CD4-positive, alpha-beta memory T cell (primary cell): Measurements from ENCODE around the gene BASP1. TPM values are rescaled to one million over a fixed set of nuclear protein-coding genes. Genes with fewer than 3 reads are reported as not detected.

Experiments used
- CTCF ChIA-PET: fragments of 350-600 bp; sonication (Branson Sonifier 250); formaldehyde crosslinking; loops from one replicate; lab custom pipeline; 2021; ENCODE audit warnings: inconsistent platforms; ENCODE audit not compliant: partially characterized antibody; lab: Charles Lee
- POLR2A ChIA-PET: fragments of 350-600 bp; sonication (Branson Sonifier 250); formaldehyde crosslinking; loops from one replicate; lab custom pipeline; 2021; ENCODE audit not compliant: partially characterized antibody; lab: Charles Lee
- DNase-seq, 5 donors: peaks; one replicate each; pipeline versions ENCODE4 v3.0.0 to v3.0.0-alpha.2; 2020 to 2022; ENCODE audit warnings: mixed read lengths in 1 of 5
- H3K27ac ChIP-seq: one replicate; pipeline ENCODE4 v1.7.0; 2013; ENCODE audit warnings: low read depth, low read length
- H3K27me3 ChIP-seq: 2 replicates; pipeline ENCODE4 v1.7.0; 2013; ENCODE audit warnings: mild to moderate bottlenecking, low read length, moderate library complexity; ENCODE audit not compliant: insufficient read depth
- H3K36me3 ChIP-seq: 2 replicates; pipeline ENCODE4 v1.7.0; 2013; ENCODE audit warnings: mild to moderate bottlenecking, low read length, moderate library complexity; ENCODE audit not compliant: insufficient read depth
- H3K4me1 ChIP-seq: 2 replicates; pipeline ENCODE4 v1.7.0; 2013; ENCODE audit warnings: mild to moderate bottlenecking, low read length, moderate library complexity; ENCODE audit not compliant: insufficient read depth
- H3K4me3 ChIP-seq, 2 donors: one replicate each; pipeline ENCODE4 v1.7.0; 2013; ENCODE audit warnings: low read length in 2 of 2, mild to moderate bottlenecking in 1 of 2
- H3K9me3 ChIP-seq, 2 donors: one replicate each; pipeline ENCODE4 v1.7.0; 2013; ENCODE audit warnings: low read length in 2 of 2, control low read depth in 1 of 2; ENCODE audit not compliant: control insufficient read depth in 1 of 2
- H3K27ac Mint-ChIP-seq, 7 donors: one replicate each; pipeline ENCODE4 v1.8.0; 2020 to 2021; ENCODE audit warnings: mixed read lengths in 7 of 7, mild to moderate bottlenecking in 6 of 7, inconsistent platforms in 3 of 7, moderate library complexity in 3 of 7
- H3K27me3 Mint-ChIP-seq, 2 donors: one replicate each; pipeline ENCODE4 v1.8.0; 2020 to 2021; ENCODE audit warnings: mixed read lengths in 2 of 2
- H3K36me3 Mint-ChIP-seq, 2 donors: one replicate each; pipeline ENCODE4 v1.8.0; 2020 to 2021; ENCODE audit warnings: mixed read lengths in 2 of 2, inconsistent platforms in 1 of 2, mild to moderate bottlenecking in 1 of 2
- H3K4me1 Mint-ChIP-seq, 4 donors: one replicate each; pipeline ENCODE4 v1.8.0; 2020 to 2021; ENCODE audit warnings: mixed read lengths in 4 of 4, mild to moderate bottlenecking in 1 of 4
- H3K4me3 Mint-ChIP-seq, 8 donors: one replicate each; pipeline ENCODE4 v1.8.0; 2020 to 2021; ENCODE audit warnings: mixed read lengths in 8 of 8, mild to moderate bottlenecking in 7 of 8, moderate library complexity in 6 of 8, inconsistent platforms in 3 of 8
- H3K9me3 Mint-ChIP-seq, 8 donors: one replicate each; pipeline ENCODE4 v1.8.0; 2020 to 2021; ENCODE audit warnings: mixed read lengths in 8 of 8, mild to moderate bottlenecking in 5 of 8, inconsistent platforms in 3 of 8, moderate library complexity in 1 of 8
- intact Hi-C: fragments of 100-400 bp; cut with micrococcal nuclease; formaldehyde crosslinking; loops from one replicate; pipeline ENCODE4 v1.15.1; 2023
- polyA plus RNA-seq, 2 donors: library from polyadenylated mRNA; unstranded; fragments of 300-500 nt; fragmentation: Illumina TruSeq; gene quantifications; one replicate each; pipeline ENCODE4 v1.2.3, GENCODE V29; 2021
- total RNA-seq, 2 experiments: library from RNA; stranded (reverse); gene quantifications; one replicate each; pipeline ENCODE4 v1.2.3, GENCODE V29; 2021

Gene BASP1
- total and polyA plus RNA-seq, 4 experiments from 2014 or later, result 0.10 to 0.90 (median 0.74) TPM

GRCh38 chr5:17260549-17260948 lies 43.1 kb downstream of the BASP1 start:
- intact Hi-C loops, result no loop called here
- H3K4me3 ChIP-seq, result no peak overlapping the region
- no peaks in the 10 kb centered on the region for H3K27me3 ChIP-seq
- ChIA-PET POLR2A (no interaction called here), CTCF (no interaction called here)
- H3K9me3 ChIP-seq, result no peaks in the 10 kb centered on the region
- Mint-ChIP-seq H3K36me3 (no peaks in the 10 kb centered on the region), H3K27me3 (no peaks in the 10 kb centered on the region), H3K9me3 (peaks cover 0 to 8% (median 3%) of the 10 kb centered on the region in 8 donors), H3K4me3 (no peak overlapping the region), H3K4me1 (no peaks in the 10 kb centered on the region), H3K27ac (no peak overlapping the region)
- no peak for DNase-seq
- no peaks in the 10 kb centered on the region for H3K4me1 ChIP-seq
- no peak overlapping the region for H3K27ac ChIP-seq
- no peaks in the 10 kb centered on the region for H3K36me3 ChIP-seq

GRCh38 chr5:17261075-17261474 lies 43.6 kb downstream of the BASP1 start:
- H3K4me1 ChIP-seq, result no peaks in the 10 kb centered on the region
- H3K9me3 ChIP-seq, result no peaks in the 10 kb centered on the region
- POLR2A ChIA-PET, result no interaction called here
- no peaks in the 10 kb centered on the region for H3K36me3 ChIP-seq
- no peaks in the 10 kb centered on the region for H3K27me3 ChIP-seq
- H3K9me3 Mint-ChIP-seq, result peaks cover 0 to 8% (median 3%) of the 10 kb centered on the region in 8 donors
- no peak overlapping the region for H3K27ac ChIP-seq
- CTCF ChIA-PET, result no interaction called here
- no peaks in the 10 kb centered on the region for H3K27me3 Mint-ChIP-seq
- no peaks in the 10 kb centered on the region for H3K36me3 Mint-ChIP-seq
- intact Hi-C loops, result no loop called here
- DNase-seq, result no peak
- no peak overlapping the region for H3K4me3 Mint-ChIP-seq
- no peak overlapping the region for H3K27ac Mint-ChIP-seq
- no peaks in the 10 kb centered on the region for H3K4me1 Mint-ChIP-seq
- H3K4me3 ChIP-seq, result no peak overlapping the region

- no peaks in the 10 kb centered on the region for H3K36me3 Mint-ChIP-seq
- Histone ChIP-seq H3K4me1 (no peaks in the 10 kb centered on the region), H3K27me3 (no peaks in the 10 kb centered on the region), H3K27ac (no peak overlapping the region), H3K9me3 (no peaks in the 10 kb centered on the region), H3K4me3 (no peak overlapping the region), H3K36me3 (no peaks in the 10 kb centered on the region)
- POLR2A ChIA-PET, result no interaction called here
- CTCF ChIA-PET, result no interaction called here
- no peaks in the 10 kb centered on the region for H3K4me1 Mint-ChIP-seq
- no peak for DNase-seq
- intact Hi-C loops, result no loop called here
- no peaks in the 10 kb centered on the region for H3K27me3 Mint-ChIP-seq
- no peak overlapping the region for H3K4me3 Mint-ChIP-seq
- no peak overlapping the region for H3K27ac Mint-ChIP-seq
- peaks cover 0 to 6% (median 4%) of the 10 kb centered on the region in 8 donors for H3K9me3 Mint-ChIP-seq
Observed at GRCh38 chr5:17265041-17265440, 47.6 kb downstream of the BASP1 start.

DNA sequence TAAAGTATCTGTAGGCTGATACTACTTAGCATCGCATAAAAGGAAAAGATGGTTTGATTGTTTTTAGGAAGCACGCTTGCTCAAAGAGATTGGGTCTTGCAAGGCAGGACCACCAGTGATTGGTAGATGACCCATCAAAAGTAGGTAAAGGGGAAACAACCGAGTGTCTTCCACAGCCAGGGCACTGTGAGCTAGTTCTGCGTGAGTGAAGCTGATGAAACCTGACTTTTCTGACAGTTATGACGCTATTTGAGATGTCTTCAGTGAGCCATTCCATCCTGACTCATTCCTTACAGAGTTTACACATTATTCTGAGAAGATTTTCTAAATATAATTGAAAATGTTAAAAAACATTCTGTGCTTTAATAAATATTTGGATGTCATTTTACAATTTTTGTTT lies 49.7 kb downstream of the BASP1 start:
- intact Hi-C loops, result no loop called here
- Histone ChIP-seq H3K9me3 (no peaks in the 10 kb centered on the region), H3K27ac (no peak overlapping the region), H3K4me1 (no peaks in the 10 kb centered on the region), H3K4me3 (no peak overlapping the region), H3K27me3 (no peaks in the 10 kb centered on the region), H3K36me3 (no peaks in the 10 kb centered on the region)
- ChIA-PET POLR2A (no interaction called here), CTCF (interaction anchor here (0.7 kb wide), 1 partner anchor 1467 kb away, joined by 3 read pairs; no protein-coding TSS in a partner anchor)
- Mint-ChIP-seq H3K4me1 (no peaks in the 10 kb centered on the region), H3K9me3 (peaks cover 0 to 6% (median 2%) of the 10 kb centered on the region in 8 donors), H3K4me3 (no peak overlapping the region), H3K27me3 (no peaks in the 10 kb centered on the region), H3K36me3 (no peaks in the 10 kb centered on the region), H3K27ac (no peak overlapping the region)
- no peak for DNase-seq

- H3K4me3 Mint-ChIP-seq, result no peak overlapping the region
- H3K36me3 Mint-ChIP-seq, result no peaks in the 10 kb centered on the region
- Histone ChIP-seq H3K4me3 (no peak overlapping the region), H3K27ac (no peak overlapping the region), H3K36me3 (no peaks in the 10 kb centered on the region), H3K27me3 (no peaks in the 10 kb centered on the region), H3K4me1 (no peaks in the 10 kb centered on the region), H3K9me3 (no peaks in the 10 kb centered on the region)
- POLR2A ChIA-PET, result no interaction called here
- intact Hi-C loops, result no loop called here
- H3K9me3 Mint-ChIP-seq, result peaks cover 0 to 4% (median 2%) of the 10 kb centered on the region in 8 donors
- DNase-seq, result no peak
- no peaks in the 10 kb centered on the region for H3K27me3 Mint-ChIP-seq
- H3K4me1 Mint-ChIP-seq, result no peaks in the 10 kb centered on the region
- CTCF ChIA-PET, result no interaction called here
- no peak overlapping the region for H3K27ac Mint-ChIP-seq
Observed at GRCh38 chr5:17269201-17269600, 51.8 kb downstream of the BASP1 start.

- no peaks in the 10 kb centered on the region for H3K27me3 Mint-ChIP-seq
- Histone ChIP-seq H3K27ac (no peak overlapping the region), H3K9me3 (no peaks in the 10 kb centered on the region), H3K4me3 (no peak overlapping the region), H3K36me3 (no peaks in the 10 kb centered on the region), H3K4me1 (no peaks in the 10 kb centered on the region), H3K27me3 (no peaks in the 10 kb centered on the region)
- no peak overlapping the region for H3K4me3 Mint-ChIP-seq
- ChIA-PET POLR2A (no interaction called here), CTCF (no interaction called here)
- peaks cover 0 to 3% (median under 1%) of the 10 kb centered on the region in 8 donors for H3K9me3 Mint-ChIP-seq
- H3K27ac Mint-ChIP-seq, result no peak overlapping the region
- intact Hi-C loops, result no loop called here
- H3K36me3 Mint-ChIP-seq, result no peaks in the 10 kb centered on the region
- H3K4me1 Mint-ChIP-seq, result no peaks in the 10 kb centered on the region
- no peak for DNase-seq
Observed at GRCh38 chr5:17272111-17272510, 54.7 kb downstream of the BASP1 start.

GRCh38 chr5:17275289-17276158 lies 58.1 kb downstream of the BASP1 start:
- intact Hi-C loops, result no loop called here
- no peaks in the 10 kb centered on the region for H3K27me3 Mint-ChIP-seq

More at GRCh38 chr5:17275289-17276158, 58.1 kb downstream of the BASP1 start:
- H3K9me3 ChIP-seq, result no peaks in the 10 kb centered on the region
- CTCF ChIA-PET, result interaction anchor here (0.7 kb wide), 1 partner anchor 26 kb away, joined by 4 read pairs; no protein-coding TSS in a partner anchor
- no peaks in the 10 kb centered on the region for H3K36me3 ChIP-seq
- no peaks in the 10 kb centered on the region for H3K4me1 Mint-ChIP-seq
- no peaks in the 10 kb centered on the region for H3K27me3 ChIP-seq
- no peak overlapping the region for H3K4me3 Mint-ChIP-seq
- no peak overlapping the region for H3K27ac ChIP-seq
- H3K36me3 Mint-ChIP-seq, result no peaks in the 10 kb centered on the region
- H3K4me3 ChIP-seq, result no peak overlapping the region
- H3K27ac Mint-ChIP-seq, result no peak overlapping the region
- H3K9me3 Mint-ChIP-seq, result peaks cover 0 to 3% (median 0%) of the 10 kb centered on the region in 8 donors
- DNase-seq, result no peak
- POLR2A ChIA-PET, result no interaction called here
- H3K4me1 ChIP-seq, result no peaks in the 10 kb centered on the region
